Measurements from ENCODE around the gene FBXO47.
"Not testable (repeated sequence)": the region's sequence is repeated elsewhere in the genome, so short reads cannot be mapped to it uniquely, and the experiment has no call there.

FBXO47 gene

GRCh38 chr17:38978180-38978579 is 11.0 kb upstream of the FBXO47 start:
- no peak for DNase-seq

DNA sequence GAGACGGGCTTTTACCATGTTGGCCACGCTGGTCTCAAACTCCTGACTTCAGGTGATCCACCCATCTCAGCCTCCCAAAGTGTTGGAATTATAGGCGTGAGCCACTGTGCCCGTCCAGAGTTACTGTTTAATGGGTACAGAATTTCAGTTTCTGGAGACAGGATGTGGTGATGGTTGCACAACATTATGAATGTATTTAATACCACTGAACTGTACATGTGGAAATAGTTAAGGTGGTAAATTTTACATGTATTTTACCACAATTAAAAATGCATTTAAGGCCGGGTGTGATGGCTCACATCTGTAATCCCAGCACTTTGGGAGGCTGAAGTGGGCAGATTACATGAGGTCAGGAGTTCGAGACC is 9.0 kb upstream of the FBXO47 start:
- not testable (repeated sequence) for DNase-seq

DNA sequence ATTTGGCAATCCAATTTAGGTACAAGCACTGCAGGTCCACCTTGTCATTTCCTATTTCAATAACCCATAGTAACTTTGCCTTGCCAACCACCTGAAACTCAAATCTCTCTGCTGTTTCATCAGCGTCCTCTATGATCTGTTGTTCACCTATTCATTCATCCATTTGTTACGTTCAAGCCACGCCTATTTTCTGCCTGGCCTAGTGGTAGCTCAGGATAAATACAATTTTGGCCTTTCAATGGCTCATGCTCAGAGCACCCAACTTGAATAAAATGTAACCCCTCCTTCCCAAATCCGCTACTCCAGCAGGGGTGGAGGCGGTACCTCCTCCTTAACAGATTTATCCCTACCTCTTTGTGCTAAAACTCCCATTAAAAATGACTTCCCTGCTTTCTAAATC is 3.6 kb upstream of the FBXO47 start:
- DNase-seq: no peak

DNA sequence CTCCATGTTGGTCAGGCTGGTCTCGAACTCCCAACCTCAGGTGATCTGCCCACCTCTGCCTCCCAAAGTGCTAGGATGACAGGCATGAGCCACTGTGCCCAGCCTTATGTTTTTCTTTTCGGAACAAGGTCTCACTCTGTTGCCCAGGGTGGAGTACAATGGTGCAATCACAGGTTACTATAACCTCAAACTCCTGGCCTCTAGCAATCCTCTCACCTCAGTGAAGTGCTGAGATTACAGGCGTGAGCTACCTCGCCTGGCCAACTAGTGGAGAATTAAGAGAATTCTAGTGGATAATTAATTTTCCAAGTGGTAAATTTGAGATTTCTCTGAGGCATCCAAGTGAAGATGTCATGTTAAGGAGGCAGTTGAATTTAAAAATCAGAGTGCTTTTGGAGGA is 2.9 kb upstream of the FBXO47 start:
- DNase-seq: no peak

DNA sequence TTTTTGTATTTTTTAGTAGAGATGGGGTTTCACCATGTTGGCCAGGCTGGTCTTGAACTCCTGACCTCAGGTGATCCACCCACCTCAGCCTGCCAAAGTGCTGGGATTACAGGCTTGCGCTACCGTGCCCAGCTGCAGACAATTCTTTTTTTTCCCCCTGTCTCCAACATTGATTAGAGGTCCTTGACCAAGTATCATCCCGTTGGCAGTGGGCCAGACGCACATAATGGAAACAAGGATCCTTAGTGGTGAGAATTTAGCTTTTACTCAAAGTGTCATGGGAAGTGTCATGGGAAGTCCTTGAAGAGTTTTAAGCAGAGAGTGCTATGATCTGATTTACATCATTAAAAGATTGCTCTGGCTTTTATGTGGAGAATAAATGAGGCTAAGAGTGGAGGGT is 2.1 kb upstream of the FBXO47 start:
- DNase-seq: no peak

- no peak for DNase-seq
Observed at GRCh38 chr17:38961413-38961812, 5.8 kb downstream of the FBXO47 start.

DNA sequence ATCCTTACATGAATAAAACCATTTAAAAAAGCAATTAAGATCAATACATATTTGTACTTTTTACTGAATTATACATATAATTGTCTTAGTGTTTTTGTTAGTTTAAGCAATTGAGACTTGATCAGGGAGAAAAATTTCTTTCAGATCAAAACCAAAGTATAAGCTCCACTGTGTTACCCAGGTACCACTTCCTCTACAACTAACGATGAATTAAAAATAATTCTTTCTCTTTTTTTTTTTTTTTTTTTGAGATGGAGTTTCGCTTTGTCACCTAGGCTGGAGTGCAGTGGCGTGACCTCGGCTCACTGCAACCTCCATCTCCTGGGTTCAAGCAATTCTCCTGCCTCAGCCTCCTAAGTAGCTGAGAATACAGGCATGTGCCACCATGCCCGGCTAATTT is 6.8 kb downstream of the FBXO47 start:
- DNase-seq: no peak

GRCh38 chr17:38959508-38959907 is 7.7 kb downstream of the FBXO47 start:
- no peak for DNase-seq

- DNase-seq: no peak
Observed at GRCh38 chr17:38958756-38959155, 8.4 kb downstream of the FBXO47 start.

- no peak for DNase-seq
Observed at GRCh38 chr17:38958326-38958725, 8.9 kb downstream of the FBXO47 start.

- DNase-seq: not testable (repeated sequence)
Observed at GRCh38 chr17:38953800-38954199, 13.4 kb downstream of the FBXO47 start.

DNA sequence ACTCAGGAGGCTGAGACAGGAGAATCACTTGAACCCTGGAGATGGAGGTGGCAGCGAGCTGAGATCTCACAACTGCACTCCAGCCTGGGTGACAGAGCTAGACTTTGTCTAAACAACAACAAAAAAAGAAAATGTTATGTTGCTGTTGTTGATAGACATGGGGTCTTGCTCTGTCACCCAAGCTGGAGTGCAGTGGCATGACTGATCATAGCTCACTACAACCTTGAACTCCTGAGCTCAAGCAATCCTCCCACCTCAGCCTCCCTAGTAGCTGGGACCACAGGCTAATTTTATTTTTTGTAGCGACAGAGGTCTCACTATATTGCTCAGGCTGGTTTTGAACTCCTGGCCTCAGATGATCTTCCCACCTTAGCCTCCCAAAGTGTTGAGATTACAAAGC is 20.0 kb downstream of the FBXO47 start:
- no peak for DNase-seq

DNA sequence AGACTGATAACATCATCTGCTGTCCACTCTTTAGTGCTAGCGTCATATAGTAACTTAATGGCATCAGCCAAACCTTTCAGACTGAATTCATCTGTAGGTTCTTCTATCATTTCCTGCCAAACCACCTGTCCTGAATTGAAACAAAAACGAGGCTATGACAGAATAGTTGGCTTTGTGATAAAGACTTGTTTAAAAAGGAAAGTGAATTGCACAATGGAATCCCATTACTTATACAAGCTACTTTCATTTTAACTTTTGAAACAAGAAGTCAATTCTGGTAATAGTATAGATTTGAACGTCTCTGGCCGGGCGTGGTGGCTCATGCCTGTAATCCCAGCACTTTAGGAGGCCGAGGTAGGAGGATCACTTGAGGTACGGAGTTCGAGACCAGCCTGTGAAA is 23.6 kb downstream of the FBXO47 start:
- no peak for DNase-seq

GRCh38 chr17:38942696-38943334 is 24.4 kb downstream of the FBXO47 start:
- DNase-seq: no peak

DNA sequence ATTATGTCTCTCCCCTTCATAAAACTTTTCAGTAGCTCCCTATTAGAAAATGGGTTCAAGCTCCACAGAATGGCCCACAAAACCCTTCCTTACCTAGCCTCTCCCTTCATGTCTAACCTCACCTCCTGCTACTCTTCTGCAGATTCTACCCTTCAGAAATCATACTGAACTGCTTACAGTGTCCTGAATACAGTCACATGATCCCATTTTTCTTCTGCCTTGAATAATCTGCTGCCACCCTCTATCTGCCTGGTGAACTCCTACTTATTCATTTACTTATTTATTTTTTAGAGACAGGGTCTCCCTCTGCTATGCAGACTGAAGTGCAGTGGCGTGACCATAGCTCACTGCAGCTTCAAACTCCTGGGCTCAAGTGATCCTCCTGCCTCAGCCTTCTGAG is 26.8 kb downstream of the FBXO47 start:
- DNase-seq: no peak

GRCh38 chr17:38939987-38940386 is 27.2 kb downstream of the FBXO47 start:
- no peak for DNase-seq

DNA sequence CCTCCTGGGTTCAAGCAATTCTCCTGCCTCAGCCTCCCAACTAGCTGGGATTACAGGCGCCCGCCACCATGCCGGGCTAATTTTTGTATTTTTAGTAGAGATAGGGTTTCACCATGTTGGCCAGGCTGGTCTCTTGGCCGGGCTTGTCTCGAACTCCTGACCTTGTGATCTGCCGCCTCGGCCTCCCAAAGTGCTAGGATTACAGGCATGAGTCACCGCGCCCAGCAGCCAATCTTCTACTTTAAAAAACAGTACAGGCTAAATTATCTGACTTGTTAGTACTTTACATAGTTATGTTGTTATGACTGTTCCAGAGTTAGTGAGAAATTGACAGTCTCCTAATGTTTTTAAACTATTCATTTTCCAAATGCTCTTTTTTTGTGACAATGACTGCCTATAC is 33.2 kb downstream of the FBXO47 start:
- DNase-seq: not testable (repeated sequence)

DNA sequence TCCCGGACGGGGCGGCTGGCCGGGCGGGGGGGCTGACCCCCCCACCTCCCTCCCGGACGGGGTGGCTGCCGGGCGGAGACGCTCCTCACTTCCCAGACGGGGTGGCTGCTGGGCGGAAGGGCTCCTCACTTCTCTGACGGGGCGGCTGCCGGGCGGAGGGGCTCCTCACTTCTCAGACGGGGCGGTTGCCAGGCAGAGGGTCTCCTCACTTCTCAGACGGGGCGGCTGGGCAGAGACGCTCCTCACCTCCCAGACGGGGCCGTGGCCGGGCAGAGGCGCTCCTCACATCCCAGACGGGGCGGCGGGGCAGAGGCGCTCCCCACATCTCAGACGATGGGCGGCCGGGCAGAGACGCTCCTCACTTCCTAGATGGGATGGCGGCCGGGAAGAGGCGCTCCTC is 36.4 kb downstream of the FBXO47 start:
- DNase-seq: not testable (repeated sequence)

DNA sequence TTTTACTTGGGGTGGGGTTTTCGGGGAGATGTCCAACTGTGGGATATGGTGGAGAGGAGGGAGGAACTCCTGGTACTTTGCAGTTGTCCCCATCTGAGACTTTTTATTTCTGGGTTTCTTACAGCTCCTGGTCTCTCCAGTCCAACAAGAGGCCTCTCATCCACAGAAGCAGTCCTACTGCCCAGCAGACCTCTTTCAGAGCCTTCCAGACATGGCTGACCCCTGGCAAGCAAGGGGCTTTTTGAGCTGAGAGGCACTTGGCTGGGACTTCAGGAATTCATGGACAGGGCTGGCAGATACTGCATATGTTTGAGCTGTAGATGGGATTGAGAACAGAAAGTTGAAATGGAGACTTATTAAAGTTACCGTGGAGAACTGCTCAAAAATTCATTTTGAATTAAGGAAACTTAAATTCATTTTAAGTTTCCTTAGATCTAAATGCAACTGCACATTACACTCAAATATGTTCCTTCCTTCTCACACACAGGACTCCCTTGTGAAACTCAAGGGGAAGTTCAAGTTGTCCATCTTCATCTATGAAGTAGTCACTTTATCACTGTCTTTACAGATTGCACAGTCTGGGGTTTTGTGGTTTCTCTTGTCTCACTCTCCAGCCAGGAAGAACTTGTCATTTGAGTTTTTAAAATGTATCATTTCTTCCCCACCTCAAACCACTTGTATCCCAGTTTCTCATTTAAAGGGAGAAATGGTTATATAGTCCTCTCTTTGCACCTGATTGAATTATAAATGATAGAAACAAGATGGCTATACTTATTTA is 40.7 kb downstream of the FBXO47 start:
- DNase-seq: no peak

- no peak for DNase-seq
Observed at GRCh38 chr17:38925263-38925995, 41.8 kb downstream of the FBXO47 start, which contains the start of gene LASP1NB. Gene LASP1NB (plus strand): TSS chr17:38925614.

- DNase-seq: no peak
Observed at GRCh38 chr17:38922538-38923297, 44.5 kb downstream of the FBXO47 start.

- DNase-seq: no peak
Observed at GRCh38 chr17:38921756-38922411, 45.3 kb downstream of the FBXO47 start.

All from activated CD4-positive, alpha-beta T cell treated with anti-CD3 and anti-CD28 coated beads, Interleukin-2, amount 50 U/mL, for 1 hour (primary cell).